ENCODE data around the gene SHISA3. TPM values are rescaled to one million over a fixed set of nuclear protein-coding genes. Genes with fewer than 3 reads are reported as not detected.
"Not testable (repeated sequence)": the region's sequence is repeated elsewhere in the genome, so short reads cannot be mapped to it uniquely, and the experiment has no call there.

The SHISA3 gene
- total and polyA plus RNA-seq, 12 donors: 1.5 to 19.0 (median 3.4) TPM

DNA sequence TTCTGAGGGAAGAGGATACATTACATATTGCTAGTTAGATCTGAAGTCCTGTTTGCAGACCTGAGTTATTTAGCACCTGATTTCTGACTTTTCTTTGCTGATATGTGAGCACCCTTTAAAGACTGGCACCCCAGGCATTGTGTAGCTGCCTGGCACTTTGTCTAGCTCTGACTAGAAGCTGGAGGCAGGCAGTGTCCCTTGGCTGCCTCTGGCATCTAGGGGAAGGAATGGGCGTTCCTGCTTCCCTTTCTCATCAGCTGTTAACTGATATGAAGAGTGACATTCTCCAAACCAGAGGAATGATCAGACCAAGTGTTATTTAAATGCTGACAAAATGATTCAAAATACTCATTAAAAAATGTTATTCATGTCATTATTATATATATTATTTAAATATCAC lies 30.3 kb upstream of the SHISA3 start:
- Histone ChIP-seq H3K9me3 (peaks cover 0 to 10% (median 0%) of the 10 kb centered on the region in 11 donors), H3K4me1 (no peaks in the 10 kb centered on the region), H3K27ac (no peak overlapping the region), H3K36me3 (no peaks in the 10 kb centered on the region), H3K4me3 (no peak overlapping the region), H3K27me3 (no peaks in the 10 kb centered on the region)
- ATAC-seq (no peak), DNase-seq (no peak)
- WGBS, 2 donors: 46 to 56% methylated on average over 1 of the region's 1 CpG
- intact Hi-C loops (cut with DNase I): loop anchor here in 5 of 10 donors (10.0 kb wide), 4 partner anchors 72 to 158 kb away; no protein-coding TSS in a partner anchor
- TF ChIP-seq, protein P1, sequence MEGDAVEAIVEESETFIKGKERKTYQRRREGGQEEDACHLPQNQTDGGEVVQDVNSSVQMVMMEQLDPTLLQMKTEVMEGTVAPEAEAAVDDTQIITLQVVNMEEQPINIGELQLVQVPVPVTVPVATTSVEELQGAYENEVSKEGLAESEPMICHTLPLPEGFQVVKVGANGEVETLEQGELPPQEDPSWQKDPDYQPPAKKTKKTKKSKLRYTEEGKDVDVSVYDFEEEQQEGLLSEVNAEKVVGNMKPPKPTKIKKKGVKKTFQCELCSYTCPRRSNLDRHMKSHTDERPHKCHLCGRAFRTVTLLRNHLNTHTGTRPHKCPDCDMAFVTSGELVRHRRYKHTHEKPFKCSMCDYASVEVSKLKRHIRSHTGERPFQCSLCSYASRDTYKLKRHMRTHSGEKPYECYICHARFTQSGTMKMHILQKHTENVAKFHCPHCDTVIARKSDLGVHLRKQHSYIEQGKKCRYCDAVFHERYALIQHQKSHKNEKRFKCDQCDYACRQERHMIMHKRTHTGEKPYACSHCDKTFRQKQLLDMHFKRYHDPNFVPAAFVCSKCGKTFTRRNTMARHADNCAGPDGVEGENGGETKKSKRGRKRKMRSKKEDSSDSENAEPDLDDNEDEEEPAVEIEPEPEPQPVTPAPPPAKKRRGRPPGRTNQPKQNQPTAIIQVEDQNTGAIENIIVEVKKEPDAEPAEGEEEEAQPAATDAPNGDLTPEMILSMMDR (IDR thresholded peaks at IDR 0.05): no peak

DNA sequence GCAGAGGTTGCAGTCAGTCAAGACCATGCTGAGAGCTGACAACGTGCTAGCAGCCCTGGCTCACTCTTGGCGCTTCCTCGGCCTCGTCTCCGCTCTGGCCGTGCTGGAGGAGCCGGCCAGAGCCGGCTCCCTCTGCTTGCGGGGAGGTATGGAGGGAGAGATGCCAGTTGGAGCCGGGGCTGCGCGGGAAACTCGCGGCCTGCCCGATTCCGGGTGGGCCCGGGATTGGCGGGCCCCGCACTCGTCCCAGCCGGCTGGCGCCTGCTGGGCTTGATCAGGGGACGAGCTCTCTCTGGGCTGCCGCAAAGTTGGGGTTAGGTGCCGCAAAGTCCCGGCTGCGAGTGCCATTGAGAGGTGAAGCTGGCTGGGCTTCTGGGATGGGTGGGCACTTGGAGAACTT lies 27.8 kb upstream of the SHISA3 start:
- no peaks in the 10 kb centered on the region for H3K4me1 ChIP-seq
- H3K9me3 ChIP-seq: no peaks in the 10 kb centered on the region
- H3K27ac ChIP-seq: no peak overlapping the region
- H3K4me3 ChIP-seq: no peak overlapping the region
- H3K27me3 ChIP-seq: no peaks in the 10 kb centered on the region
- TF ChIP-seq, protein P1 (IDR thresholded peaks at IDR 0.05): no peak
- WGBS, 2 donors: 92 to 96% methylated on average over 27 of the region's 27 CpGs
- intact Hi-C loops (cut with DNase I): loop anchor here in 5 of 10 donors (10.0 kb wide), 4 partner anchors 75 to 155 kb away; no protein-coding TSS in a partner anchor
- DNase-seq: no peak
- no peak for ATAC-seq
- H3K36me3 ChIP-seq: no peaks in the 10 kb centered on the region

DNA sequence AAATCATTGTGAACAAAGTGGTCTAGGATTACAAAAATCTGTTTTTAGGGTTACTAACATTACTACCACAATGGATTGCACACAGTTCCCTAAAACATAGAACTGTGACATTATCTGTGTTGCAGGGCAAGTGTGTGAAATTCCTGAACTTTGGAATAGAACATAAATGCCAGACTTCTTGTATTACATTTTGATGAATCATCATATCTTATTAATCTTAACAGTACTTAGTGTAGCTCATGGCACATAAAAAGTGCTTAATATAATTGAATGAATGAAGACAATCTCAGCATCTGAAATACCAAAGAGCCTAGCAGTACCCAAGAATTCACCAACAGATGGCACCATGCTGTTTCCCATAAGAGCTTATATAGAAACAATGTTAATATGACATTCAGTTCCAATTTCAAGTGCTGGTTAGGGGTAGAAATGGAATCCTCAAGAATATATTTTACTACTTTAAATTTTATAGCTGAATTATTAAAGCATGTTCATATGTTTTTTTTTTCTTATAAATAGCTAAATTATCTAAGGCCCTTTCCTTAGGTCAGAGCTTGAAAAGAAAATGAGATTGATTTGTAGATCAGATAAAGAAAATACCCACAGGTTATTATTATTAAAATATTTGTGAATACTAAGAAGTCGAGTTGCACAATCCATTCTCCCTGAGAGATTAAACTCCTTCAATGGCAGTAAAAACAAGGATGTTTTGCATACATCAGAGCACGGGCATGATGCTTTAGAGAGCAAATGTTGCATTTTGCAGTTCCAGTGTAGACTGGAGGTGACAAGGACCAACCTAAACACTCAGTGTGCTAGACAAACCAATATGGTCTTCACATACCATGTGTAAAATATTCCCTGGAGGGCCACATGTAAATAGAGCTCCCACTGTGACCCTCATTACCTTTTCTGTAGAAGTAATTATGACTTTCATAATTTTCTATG lies 25.7 kb upstream of the SHISA3 start:
- intact Hi-C loops (cut with DNase I): loop anchor here in 8 of 10 donors (1.0 to 10.0 kb wide), 6 partner anchors 87 to 151 kb away; no protein-coding TSS in a partner anchor
- peak in 1 of 2 donors; percentile 30 for DNase-seq
- H3K4me3 ChIP-seq: no peak overlapping the region
- peak in 6 of 8 donors; percentile 38 to 58 (median 50) for ATAC-seq
- H3K27me3 ChIP-seq: no peaks in the 10 kb centered on the region
- TF ChIP-seq, protein P1 (IDR thresholded peaks at IDR 0.05): peak; percentile 27 to 77 (median 63)
- H3K9me3 ChIP-seq: no peaks in the 10 kb centered on the region
- no peak overlapping the region for H3K27ac ChIP-seq
- WGBS, 2 donors: 52 to 62% methylated on average over 2 of the region's 2 CpGs
- H3K36me3 ChIP-seq: no peaks in the 10 kb centered on the region
- no peaks in the 10 kb centered on the region for H3K4me1 ChIP-seq

DNA sequence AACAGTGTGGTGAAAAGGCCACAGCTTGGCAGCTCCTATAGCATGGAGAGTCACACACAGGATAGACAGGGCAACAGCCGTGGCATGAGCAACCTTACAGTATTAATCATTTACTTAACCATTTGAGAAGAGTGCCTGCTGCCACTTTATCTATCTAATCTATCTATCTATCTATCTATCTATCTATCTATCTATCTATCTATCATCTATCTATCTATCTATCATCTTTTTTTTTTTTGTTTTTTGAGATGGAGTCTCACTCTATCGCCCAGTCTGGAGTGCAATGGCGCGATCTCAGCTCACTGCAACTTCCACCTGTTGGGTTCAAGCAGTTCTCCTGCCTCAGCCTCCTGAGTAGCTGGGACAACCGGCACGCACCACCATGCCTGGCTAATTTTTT lies 25.0 kb upstream of the SHISA3 start:
- intact Hi-C loops (cut with DNase I): loop anchor here in 5 of 10 donors (5.0 to 10.0 kb wide), 3 partner anchors 88 to 150 kb away; no protein-coding TSS in a partner anchor
- H3K27me3 ChIP-seq, H3K4me3 ChIP-seq, H3K9me3 ChIP-seq, H3K4me1 ChIP-seq, ATAC-seq, DNase-seq, H3K27ac ChIP-seq, H3K36me3 ChIP-seq: not testable (repeated sequence)
- WGBS, 2 donors: 93 to 97% methylated on average over 6 of the region's 6 CpGs

All from heart right ventricle (tissue), 16 donors.